ENCODE data around the gene PKD2. TPM values are rescaled to one million over a fixed set of nuclear protein-coding genes. Genes with fewer than 3 reads are reported as not detected.

Gene PKD2
- total RNA-seq, 1 experiment from 2014 or later, result 38.4 TPM

DNA sequence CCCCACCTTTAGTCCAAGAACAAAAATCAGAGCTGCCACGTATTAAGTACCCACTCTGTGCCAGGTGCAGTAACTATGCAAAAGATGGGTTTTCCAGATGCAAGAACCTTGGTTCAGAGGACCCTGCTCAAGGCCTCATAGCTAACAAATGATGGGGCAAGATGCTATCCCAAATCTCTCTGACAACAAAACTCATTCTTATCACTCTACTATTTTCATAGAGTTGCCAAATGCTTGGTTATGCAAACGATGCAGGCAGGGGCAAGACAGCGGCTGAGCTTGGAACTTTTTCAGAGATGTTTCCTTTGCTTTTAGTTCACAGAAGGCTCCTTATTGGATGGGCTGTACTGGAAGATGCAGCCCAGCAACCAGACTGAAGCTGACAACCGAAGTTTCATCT is 30.5 kb downstream of the PKD2 start:
- no peaks in the 10 kb centered on the region for H3K9me3 Mint-ChIP-seq
- H4K8ac ChIP-seq (replicated peaks; ENCODE audit: insufficient read length, low read depth, low read length), result no peak overlapping the region

More for the DNA sequence above, 30.5 kb downstream of the PKD2 start:
- Histone ChIP-seq H2AK5ac (ENCODE audit: insufficient read length, low read length) (no peak overlapping the region), H3K27ac (ENCODE audit: insufficient read length, low read depth, low read length) (no peak overlapping the region), H3T11ph (ENCODE audit: low read length) (no peak overlapping the region), H3K79me1 (ENCODE audit: insufficient read depth, low read depth, low read length, poor library complexity, severe bottlenecking) (no peaks in the 10 kb centered on the region), H3K9me3 (ENCODE audit: control insufficient read depth, low read depth, low read length) (no peaks in the 10 kb centered on the region), H3K27me3 (ENCODE audit: insufficient read depth, low read length) (no peaks in the 10 kb centered on the region), H3K14ac (ENCODE audit: insufficient read depth, low read length) (no peak overlapping the region), H3K4ac (ENCODE audit: low read depth, low read length) (no peak overlapping the region), H3K4me2 (ENCODE audit: insufficient read depth, insufficient read length, low read length) (no peak overlapping the region), H2BK15ac (ENCODE audit: low read depth, low read length) (no peak overlapping the region), H4K91ac (ENCODE audit: insufficient read length, low read depth, low read length) (no peak overlapping the region), H3K79me2 (ENCODE audit: insufficient read depth, low read length) (no peaks in the 10 kb centered on the region), H4K20me1 (ENCODE audit: control insufficient read depth, insufficient read depth, insufficient read length) (no peaks in the 10 kb centered on the region), H3K9ac (ENCODE audit: extremely low read depth, insufficient read length, low read length) (no peak overlapping the region), H3K56ac (ENCODE audit: insufficient read length, low read depth, low read length) (no peak overlapping the region), H2BK120ac (ENCODE audit: low read depth, low read length, poor library complexity, severe bottlenecking) (no peak overlapping the region), H2AFZ (ENCODE audit: low read length) (no peak overlapping the region), H4K5ac (ENCODE audit: insufficient read length, low read depth, low read length) (no peak overlapping the region), H3K18ac (ENCODE audit: insufficient read length, low read depth, low read length) (no peak overlapping the region), H3K4me1 (ENCODE audit: insufficient read depth, low read length) (no peaks in the 10 kb centered on the region), H2BK12ac (ENCODE audit: insufficient read length, low read depth, low read length) (no peak overlapping the region), H2BK5ac (ENCODE audit: insufficient read length, low read length) (no peak overlapping the region), H2BK20ac (ENCODE audit: low read depth, low read length, poor library complexity, severe bottlenecking) (no peak overlapping the region), H3K23ac (ENCODE audit: insufficient read length, low read depth, low read length) (no peak overlapping the region), H3K23me2 (ENCODE audit: insufficient read length, low read depth, low read length, poor library complexity, severe bottlenecking) (no peaks in the 10 kb centered on the region)
- DNase-seq, result no peak
- Mint-ChIP-seq H3K27ac (no peak overlapping the region; a peak in 1 of 7 replicates), H3K36me3 (ENCODE audit: insufficient read depth in 1 of 3, low read depth in 3 of 3) (peaks cover 7 to 52% (median 41%) of the 10 kb centered on the region in 3 experiments; a peak in 6 of 7 replicates), H3K4me3 (no peak overlapping the region), H3K4me1 (no peaks in the 10 kb centered on the region), H3K27me3 (ENCODE audit: low read depth) (no peaks in the 10 kb centered on the region)
- TF ChIP-seq, protein P1, sequence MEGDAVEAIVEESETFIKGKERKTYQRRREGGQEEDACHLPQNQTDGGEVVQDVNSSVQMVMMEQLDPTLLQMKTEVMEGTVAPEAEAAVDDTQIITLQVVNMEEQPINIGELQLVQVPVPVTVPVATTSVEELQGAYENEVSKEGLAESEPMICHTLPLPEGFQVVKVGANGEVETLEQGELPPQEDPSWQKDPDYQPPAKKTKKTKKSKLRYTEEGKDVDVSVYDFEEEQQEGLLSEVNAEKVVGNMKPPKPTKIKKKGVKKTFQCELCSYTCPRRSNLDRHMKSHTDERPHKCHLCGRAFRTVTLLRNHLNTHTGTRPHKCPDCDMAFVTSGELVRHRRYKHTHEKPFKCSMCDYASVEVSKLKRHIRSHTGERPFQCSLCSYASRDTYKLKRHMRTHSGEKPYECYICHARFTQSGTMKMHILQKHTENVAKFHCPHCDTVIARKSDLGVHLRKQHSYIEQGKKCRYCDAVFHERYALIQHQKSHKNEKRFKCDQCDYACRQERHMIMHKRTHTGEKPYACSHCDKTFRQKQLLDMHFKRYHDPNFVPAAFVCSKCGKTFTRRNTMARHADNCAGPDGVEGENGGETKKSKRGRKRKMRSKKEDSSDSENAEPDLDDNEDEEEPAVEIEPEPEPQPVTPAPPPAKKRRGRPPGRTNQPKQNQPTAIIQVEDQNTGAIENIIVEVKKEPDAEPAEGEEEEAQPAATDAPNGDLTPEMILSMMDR (conservative IDR thresholded peaks at IDR 0.05), result no peak
- whole genome bisulfite sequencing (ENCODE audit: extremely low coverage, insufficient read length, low lambda C conversion rate), result no CpG with 5 or more reads among the region's 4 CpGs
